ENCODE measurements around the gene ZDHHC9. TPM values are rescaled to one million over a fixed set of nuclear protein-coding genes. Genes with fewer than 3 reads are reported as not detected.

ZDHHC9 gene
- total RNA-seq, 2 experiments from 2014 or later = 3.0 to 4.1 TPM

DNA sequence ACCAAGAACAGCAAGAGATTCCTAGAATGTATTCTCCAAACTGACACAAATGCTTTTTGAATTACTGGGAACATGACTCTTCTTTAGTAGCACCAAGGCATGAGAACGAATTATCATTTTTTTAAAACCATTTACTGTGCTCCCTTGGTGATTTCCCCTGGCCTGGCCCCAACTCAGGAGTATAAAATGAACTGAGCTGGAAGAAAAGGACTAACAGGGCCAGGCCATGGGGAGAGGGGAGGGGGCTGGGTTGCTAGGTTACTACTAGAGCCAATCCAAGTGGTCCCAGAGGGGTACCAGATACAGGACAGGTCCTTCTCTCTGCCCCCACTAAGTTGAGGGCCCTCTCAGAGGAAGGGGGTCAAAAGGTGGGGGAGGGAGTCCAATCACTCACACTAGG, 40.8 kb downstream of the ZDHHC9 start:
- Histone ChIP-seq H3K27me3 (ENCODE audit: control insufficient read depth in 1 of 2, insufficient read depth in 2 of 2, low read length in 2 of 2) (no peaks in the 10 kb centered on the region), H3K27ac (ENCODE audit: low read depth in 1 of 2, low read length in 2 of 2) (no peak overlapping the region), H3K36me3 (ENCODE audit: insufficient read depth, low read length) (no peaks in the 10 kb centered on the region), H3K4me1 (ENCODE audit: insufficient read depth, low read length) (peaks cover 3% of the 10 kb centered on the region), H3K4me3 (ENCODE audit: low read length) (no peak overlapping the region), H3K9me3 (ENCODE audit: control insufficient read depth in 1 of 2, insufficient read depth in 1 of 2, low read length in 2 of 2) (no peaks in the 10 kb centered on the region)
- ATAC-seq (ENCODE audit: poor library complexity) (no peak), DNase-seq (no peak)
- POLR2A ChIA-PET = no interaction called here
- CTCF ChIA-PET = interaction anchor here (1.2 kb wide), 1 partner anchor 43 kb away, joined by 3 read pairs; no protein-coding TSS in a partner anchor
- Mint-ChIP-seq H3K27me3 (no peaks in the 10 kb centered on the region), H3K9me3 (no peaks in the 10 kb centered on the region), H3K27ac (no peak overlapping the region), H3K4me1 (ENCODE audit: low read depth) (peaks cover 14% of the 10 kb centered on the region), H3K36me3 (ENCODE audit: low read depth) (peaks cover 28% of the 10 kb centered on the region), H3K4me3 (no peak overlapping the region)
- TF ChIP-seq CTCF (IDR thresholded peaks at IDR 0.05) = no peak
- intact Hi-C loops (cut with DNase I, micrococcal nuclease) = no loop called here

- Mint-ChIP-seq H3K9me3 (no peaks in the 10 kb centered on the region), H3K27ac (peak overlapping the region; percentile 59), H3K4me1 (ENCODE audit: low read depth) (peaks cover 14% of the 10 kb centered on the region), H3K36me3 (ENCODE audit: low read depth) (peaks cover 36% of the 10 kb centered on the region), H3K27me3 (no peaks in the 10 kb centered on the region), H3K4me3 (no peak overlapping the region)
- no peak for DNase-seq
- Histone ChIP-seq H3K27me3 (ENCODE audit: control insufficient read depth in 1 of 2, insufficient read depth in 2 of 2, low read length in 2 of 2) (no peaks in the 10 kb centered on the region), H3K9me3 (ENCODE audit: control insufficient read depth in 1 of 2, insufficient read depth in 1 of 2, low read length in 2 of 2) (no peaks in the 10 kb centered on the region), H3K4me3 (ENCODE audit: low read length) (no peak overlapping the region), H3K36me3 (ENCODE audit: insufficient read depth, low read length) (peaks cover 23% of the 10 kb centered on the region), H3K27ac (ENCODE audit: low read depth in 1 of 2, low read length in 2 of 2) (no peak overlapping the region), H3K4me1 (ENCODE audit: insufficient read depth, low read length) (peaks cover 3% of the 10 kb centered on the region)
- no peak for ATAC-seq (ENCODE audit: poor library complexity)
- ChIA-PET POLR2A (interaction anchor here (0.9 to 1.3 kb wide), 2 partner anchors 15 to 24 kb away, joined by 3 read pairs; no protein-coding TSS in a partner anchor), CTCF (no interaction called here)
- no peak for TF ChIP-seq CTCF (IDR thresholded peaks at IDR 0.05)
- intact Hi-C loops (cut with DNase I, micrococcal nuclease) = no loop called here
Observed at GRCh38 chrX:129800186-129800585, 43.5 kb downstream of the ZDHHC9 start.

- Histone ChIP-seq H3K27ac (ENCODE audit: low read depth in 1 of 2, low read length in 2 of 2) (peak overlapping the region in 1 of 2 donors; percentile 10), H3K4me1 (ENCODE audit: insufficient read depth, low read length) (peaks cover 3% of the 10 kb centered on the region), H3K27me3 (ENCODE audit: control insufficient read depth in 1 of 2, insufficient read depth in 2 of 2, low read length in 2 of 2) (no peaks in the 10 kb centered on the region), H3K4me3 (ENCODE audit: low read length) (no peak overlapping the region), H3K9me3 (ENCODE audit: control insufficient read depth in 1 of 2, insufficient read depth in 1 of 2, low read length in 2 of 2) (no peaks in the 10 kb centered on the region), H3K36me3 (ENCODE audit: insufficient read depth, low read length) (peaks cover 36% of the 10 kb centered on the region)
- peak in 1 of 14 experiments; percentile 36 for DNase-seq
- intact Hi-C loops (cut with DNase I, micrococcal nuclease) = no loop called here
- ATAC-seq (ENCODE audit: poor library complexity) = no peak
- H3K9me3 Mint-ChIP-seq = no peaks in the 10 kb centered on the region
- ChIA-PET CTCF (interaction anchor here (1.5 kb wide), 1 partner anchor 39 kb away, joined by 4 read pairs; no protein-coding TSS in a partner anchor), POLR2A (interaction anchor here (1.0 to 2.5 kb wide), 5 partner anchors 12 to 161 kb away, joined by 3 to 19 read pairs (median 4); no protein-coding TSS in a partner anchor)
- H3K27me3 Mint-ChIP-seq = no peaks in the 10 kb centered on the region
- no peak overlapping the region for H3K4me3 Mint-ChIP-seq
- no peak for TF ChIP-seq CTCF (IDR thresholded peaks at IDR 0.05)
- H3K4me1 Mint-ChIP-seq (ENCODE audit: low read depth) = peaks cover 14% of the 10 kb centered on the region
- H3K27ac Mint-ChIP-seq = peak overlapping the region; percentile 71
- peaks cover 41% of the 10 kb centered on the region for H3K36me3 Mint-ChIP-seq (ENCODE audit: low read depth)
Observed at GRCh38 chrX:129798888-129799287, 44.8 kb downstream of the ZDHHC9 start.

Data from CD4-positive, alpha-beta T cell (primary cell).